Fibroblast of skin of right biceps (primary cell): ENCODE measurements around the gene KRT12.

Experiments used
- DNase-seq: peaks from one replicate; pipeline ENCODE4 v3.0.0-alpha.2; 2013

KRT12 gene

DNA sequence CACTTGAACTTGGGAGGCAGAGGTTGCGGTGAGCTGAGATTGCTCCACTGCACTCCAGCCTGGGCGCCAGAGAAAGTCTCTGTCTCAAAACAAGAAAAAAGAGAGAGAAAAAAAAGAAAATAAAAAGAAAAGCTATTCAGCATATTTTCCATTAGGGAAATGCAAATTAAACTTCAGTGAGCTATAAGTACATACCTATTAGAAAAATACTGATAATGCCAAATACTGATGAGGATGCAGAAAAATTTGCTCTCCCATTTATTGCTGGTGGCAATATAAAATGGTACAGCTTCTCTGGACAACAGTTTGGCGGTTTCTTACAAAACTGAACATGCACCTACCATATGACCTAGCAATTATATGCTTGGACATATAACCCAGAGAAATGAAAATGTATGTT, 54.4 kb downstream of the KRT12 start:
- no peak for DNase-seq
